IMR-90 (cell line): ENCODE results near the gene PEX16. TPM values are rescaled to one million over a fixed set of nuclear protein-coding genes. Genes with fewer than 3 reads are reported as not detected.

Experiments used
- ATAC-seq: fragments of 200-7000 bp; cut with Tn5 transposase; 2 replicates; pipeline ENCODE4 v1.9.1; 2020; ENCODE audit warnings: low read depth, mild to moderate bottlenecking, moderate library complexity
- BruUV-seq: library from RNA; stranded (reverse); fragments of 400-500 nt; replicated peaks from 2 replicates; lab custom pipeline; 2021; lab: Mats Ljungman, UMichigan
- CTCF ChIA-PET: fragments of 300-600 bp; formaldehyde crosslinking; extraction: SDS; loops from one replicate; lab custom pipeline; 2021; ENCODE audit warnings: antibody characterized with exemption; lab: Yijun Ruan, JAX
- POLR2A ChIA-PET: fragments of 300-600 bp; sonication (Branson Sonifier 250); formaldehyde crosslinking; loops from one replicate; lab custom pipeline; 2022; ENCODE audit warnings: antibody characterized with exemption; ENCODE audit not compliant: unreplicated experiment; lab: Charles Lee
- DNase-seq: peaks from one replicate; pipeline ENCODE4 v3.0.0; 2013
- H2AFZ ChIP-seq: replicated peaks from 2 replicates; pipeline ENCODE3; 2013; ENCODE audit warnings: low read length, mild to moderate bottlenecking; ENCODE audit not compliant: poor library complexity
- H2AK5ac ChIP-seq: 2 replicates; pipeline ENCODE4 v1.6.1; 2013; ENCODE audit warnings: low read depth, low read length, inconsistent platforms
- H2AK9ac ChIP-seq: replicated peaks from 2 replicates; pipeline ENCODE3; 2013; ENCODE audit warnings: mild to moderate bottlenecking, low read depth, low read length, moderate library complexity; ENCODE audit not compliant: poor library complexity
- H2BK120ac ChIP-seq: 2 replicates; pipeline ENCODE4 v1.6.1; 2013; ENCODE audit warnings: low read depth, low read length, inconsistent platforms
- H2BK15ac ChIP-seq: 3 replicates; pipeline ENCODE4 v1.6.1; 2013; ENCODE audit warnings: low read depth, low read length, inconsistent platforms
- H2BK20ac ChIP-seq: 2 replicates; pipeline ENCODE4 v1.6.1; 2013; ENCODE audit warnings: low read depth, mild to moderate bottlenecking, inconsistent platforms, low read length, moderate library complexity
- H2BK5ac ChIP-seq: 2 replicates; pipeline ENCODE4 v1.6.1; 2013; ENCODE audit warnings: mild to moderate bottlenecking, low read depth, low read length, inconsistent platforms; ENCODE audit not compliant: poor library complexity, severe bottlenecking
- H3K14ac ChIP-seq: replicated peaks from 2 replicates; pipeline ENCODE4 v1.6.1; 2013; ENCODE audit warnings: low read depth, low read length, inconsistent platforms
- H3K18ac ChIP-seq: 2 replicates; pipeline ENCODE4 v1.6.1; 2013; ENCODE audit warnings: low read depth, low read length, control low read depth
- H3K23ac ChIP-seq: 2 replicates; pipeline ENCODE4 v1.6.1; 2013; ENCODE audit warnings: low read depth, low read length, inconsistent platforms
- H3K27ac ChIP-seq: 2 replicates; pipeline ENCODE4 v1.5.1; 2013; ENCODE audit warnings: mild to moderate bottlenecking, control low read depth, low read length; ENCODE audit not compliant: insufficient read depth
- H3K27me3 ChIP-seq: 2 replicates; pipeline ENCODE4 v1.6.1; 2013; ENCODE audit warnings: low read length; ENCODE audit not compliant: control insufficient read depth, insufficient read depth
- H3K36me3 ChIP-seq: 2 replicates; pipeline ENCODE4 v1.6.1; 2013; ENCODE audit warnings: low read length, mixed read lengths; ENCODE audit not compliant: control insufficient read depth, insufficient read depth
- H3K4ac ChIP-seq: 2 replicates; pipeline ENCODE4 v1.6.1; 2013; ENCODE audit warnings: low read depth, low read length, inconsistent platforms
- H3K4me1 ChIP-seq: 2 replicates; pipeline ENCODE4 v1.6.1; 2013; ENCODE audit warnings: low read length, mixed read lengths; ENCODE audit not compliant: control insufficient read depth, insufficient read depth
- H3K4me2 ChIP-seq: 2 replicates; pipeline ENCODE4 v1.6.1; 2013; ENCODE audit warnings: low read depth, mild to moderate bottlenecking, control low read depth, low read length, moderate library complexity
- H3K4me3 ChIP-seq: 2 replicates; pipeline ENCODE4 v1.5.1; 2013; ENCODE audit warnings: low read depth, mild to moderate bottlenecking, control low read depth, low read length, moderate library complexity; ENCODE audit not compliant: insufficient read depth
- H3K56ac ChIP-seq: 2 replicates; pipeline ENCODE4 v1.6.1; 2013; ENCODE audit warnings: low read length, inconsistent platforms; ENCODE audit not compliant: insufficient read depth; ENCODE audit errors: extremely low read depth
- H3K79me1 ChIP-seq, 2 experiments: 2 replicates each; pipeline ENCODE4 v1.6.1; 2013; ENCODE audit warnings: low read length in 2 of 2, inconsistent platforms in 1 of 2, low read depth in 1 of 2
- H3K9ac ChIP-seq: 2 replicates; pipeline ENCODE4 v1.6.1; 2013; ENCODE audit warnings: low read depth, low read length, control low read depth
- H3K9me1 ChIP-seq: 2 replicates; pipeline ENCODE4 v1.6.1; 2013; ENCODE audit warnings: low read length, inconsistent platforms; ENCODE audit not compliant: insufficient read depth
- H3K9me3 ChIP-seq: 2 replicates; pipeline ENCODE4 v1.6.1; 2013; ENCODE audit warnings: low read length; ENCODE audit not compliant: control insufficient read depth, insufficient read depth
- H4K20me1 ChIP-seq: 2 replicates; pipeline ENCODE4 v1.6.1; 2013; ENCODE audit warnings: low read length, inconsistent platforms; ENCODE audit not compliant: insufficient read depth
- H4K5ac ChIP-seq: 2 replicates; pipeline ENCODE4 v1.6.1; 2013; ENCODE audit warnings: mild to moderate bottlenecking, low read depth, low read length, control low read depth
- H4K8ac ChIP-seq, 2 experiments: 2 replicates each; pipeline ENCODE4 v1.6.1; 2013; ENCODE audit warnings: low read depth in 2 of 2, low read length in 2 of 2, control low read depth in 1 of 2, inconsistent platforms in 1 of 2
- H4K91ac ChIP-seq: 2 replicates; pipeline ENCODE4 v1.6.1; 2013; ENCODE audit warnings: low read depth, low read length, inconsistent platforms; ENCODE audit not compliant: insufficient read depth
- BHLHE40 ChIP-seq: fragments of 150-350 bp; IDR thresholded peaks from 2 replicates; pipeline ENCODE4 v1.6.1; 2016; ENCODE audit warnings: mild to moderate bottlenecking, low read depth, low read length
- CEBPB ChIP-seq: IDR thresholded peaks from 2 replicates; pipeline ENCODE4 v1.6.1; 2012; ENCODE audit warnings: low read depth, low read length, improper control_type of control experiment
- CHD1 ChIP-seq: IDR thresholded peaks from 2 replicates; pipeline ENCODE4 v1.6.1; 2012; ENCODE audit warnings: low read depth, low read length, improper control_type of control experiment
- CTCF ChIP-seq: conservative IDR thresholded peaks from 2 replicates; pipeline ENCODE4 v1.5.1; 2012; ENCODE audit warnings: mild to moderate bottlenecking, low read depth, low read length, improper control_type of control experiment
- ELK1 ChIP-seq: fragments of 150-350 bp; IDR thresholded peaks from 2 replicates; pipeline ENCODE4 v1.6.1; 2016; ENCODE audit warnings: low read depth, mild to moderate bottlenecking, low read length, moderate library complexity, borderline replicate concordance
- FOS ChIP-seq: fragments of 150-350 bp; IDR thresholded peaks from 2 replicates; pipeline ENCODE4 v1.6.1; 2016; ENCODE audit warnings: low read depth, low read length
- MAFK ChIP-seq: IDR thresholded peaks from 2 replicates; pipeline ENCODE4 v1.6.1; 2012; ENCODE audit warnings: low read depth, low read length, improper control_type of control experiment
- MAZ ChIP-seq: IDR thresholded peaks from 2 replicates; pipeline ENCODE4 v1.6.1; 2012; ENCODE audit warnings: low read depth, mild to moderate bottlenecking, low read length, improper control_type of control experiment, moderate library complexity, borderline replicate concordance
- MXI1 ChIP-seq: IDR thresholded peaks from 2 replicates; pipeline ENCODE4 v1.6.1; 2012; ENCODE audit warnings: low read depth, mild to moderate bottlenecking, low read length, moderate library complexity, borderline replicate concordance
- NFE2L2 ChIP-seq: fragments of 150-350 bp; IDR thresholded peaks from 2 replicates; pipeline ENCODE4 v1.6.1; 2016; ENCODE audit warnings: low read depth, mild to moderate bottlenecking, low read length
- POLR2A ChIP-seq: IDR thresholded peaks from 2 replicates; pipeline ENCODE4 v1.6.1; 2012; ENCODE audit warnings: mild to moderate bottlenecking, low read depth, low read length
- RAD21 ChIP-seq: IDR thresholded peaks from 2 replicates; pipeline ENCODE4 v1.6.1; 2012; ENCODE audit warnings: low read length, improper control_type of control experiment
- RCOR1 ChIP-seq: IDR thresholded peaks from 2 replicates; pipeline ENCODE4 v1.6.1; 2012; ENCODE audit warnings: mild to moderate bottlenecking, low read length, improper control_type of control experiment; ENCODE audit not compliant: insufficient replicate concordance
- RFX5 ChIP-seq: IDR thresholded peaks from 2 replicates; pipeline ENCODE4 v1.8.0; 2012; ENCODE audit warnings: low read depth, mild to moderate bottlenecking, low read length, moderate library complexity
- SMC3 ChIP-seq: fragments of 150-350 bp; IDR thresholded peaks from 2 replicates; pipeline ENCODE4 v1.6.1; 2016; ENCODE audit warnings: low read depth, mild to moderate bottlenecking, antibody characterized with exemption, low read length, moderate library complexity
- USF2 ChIP-seq: fragments of 150-350 bp; IDR thresholded peaks from 2 replicates; pipeline ENCODE4 v1.6.1; 2017; ENCODE audit warnings: mild to moderate bottlenecking, antibody characterized with exemption, low read length, low read depth
- WGBS, 2 experiments: methylation state at CpG; one replicate each; pipeline versions ENCODE4 v1.1.5 to v1.1.7; 2013; ENCODE audit warnings: missing lambda C conversion rate in 2 of 2; ENCODE audit not compliant: insufficient read length in 1 of 2; ENCODE audit errors: extremely low coverage in 2 of 2; 5-methylcytosine and 5-hydroxymethylcytosine counted together
- dilution Hi-C: fragments of 300-500 bp; cut with HindIII; formaldehyde crosslinking; loops from one replicate; pipeline ENCODE4 v1.14.3; 2018; ENCODE audit warnings: low sequenced_read_pairs; ENCODE audit not compliant: unreplicated experiment
- in situ Hi-C: fragments of 300-500 bp; cut with MboI; formaldehyde crosslinking; loops from 3 replicates; pipeline ENCODE4 v1.14.3; 2019; ENCODE audit warnings: low sequenced_read_pairs, inconsistent platforms, mixed read lengths
- intact Hi-C: fragments of 100-400 bp; cut with micrococcal nuclease; formaldehyde crosslinking; loops from 2 replicates; pipeline ENCODE4 v1.10.0; 2022
- polyA plus RNA-seq, 3 experiments: library from polyadenylated mRNA; depleted of rRNA; stranded (reverse); fragments of >200 nt; gene quantifications; 2 replicates each; pipeline ENCODE4 v1.2.3, GENCODE V29; 2012; ENCODE audit warnings: low replicate concordance in 1 of 3
- total RNA-seq: library from RNA; depleted of rRNA; stranded (reverse); fragments of >200 nt; gene quantifications from 2 replicates; pipeline ENCODE4 v1.2.3, GENCODE V29; 2012

Gene PEX16
- total and polyA plus RNA-seq, 2 of the 4 experiments (the other 2 are of a cell fraction): 17.9 to 23.3 TPM

GRCh38 chr11:45892856-45893255, 24.8 kb downstream of the PEX16 start:
- Histone ChIP-seq H2BK20ac (no peak overlapping the region), H4K91ac (no peak overlapping the region), H2AK5ac (no peak overlapping the region), H2BK120ac (no peak overlapping the region), H2AK9ac (no peak overlapping the region), H2AFZ (no peak overlapping the region), H3K4ac (no peak overlapping the region), H4K20me1 (peaks cover 3% of the 10 kb centered on the region), H3K27me3 (peaks cover 50% of the 10 kb centered on the region), H3K23ac (no peak overlapping the region), H3K36me3 (no peaks in the 10 kb centered on the region), H4K5ac (no peak overlapping the region), H3K18ac (no peak overlapping the region), H2BK15ac (no peak overlapping the region), H3K14ac (no peak overlapping the region), H3K27ac (no peak overlapping the region), H4K8ac (no peak overlapping the region), H3K4me1 (no peaks in the 10 kb centered on the region), H3K9me3 (no peaks in the 10 kb centered on the region), H3K9me1 (no peaks in the 10 kb centered on the region; the same call in 1 of the 2 replicates), H3K4me2 (no peak overlapping the region), H3K56ac (no peak overlapping the region), H2BK5ac (no peak overlapping the region), H3K4me3 (no peak overlapping the region), H3K9ac (no peak overlapping the region), H3K79me1 (no peaks in the 10 kb centered on the region)
- in situ Hi-C loops (no loop called here), intact Hi-C loops (no loop called here), dilution Hi-C loops (no loop called here)
- no peak for DNase-seq
- no TSS peak for BruUV-seq
- TF ChIP-seq CTCF: no peak
- no peak for TF ChIP-seq CHD1
- TF ChIP-seq BHLHE40: no peak
- no peak for TF ChIP-seq ELK1
- TF ChIP-seq FOS: no peak
- TF ChIP-seq CEBPB: no peak
- TF ChIP-seq SMC3: no peak
- TF ChIP-seq MAZ: no peak
- no peak for TF ChIP-seq NFE2L2
- no peak for TF ChIP-seq MAFK
- TF ChIP-seq RFX5: no peak
- TF ChIP-seq RAD21: no peak
- no peak for TF ChIP-seq USF2
- no peak for TF ChIP-seq MXI1
- no peak for TF ChIP-seq RCOR1
- no peak for TF ChIP-seq POLR2A
- ChIA-PET POLR2A (no interaction called here), CTCF (no interaction called here)
- ATAC-seq: no peak
- no CpG with 5 or more reads among the region's 5 CpGs for WGBS, 2 experiments
